K562 (cell line): ENCODE measurements around the gene LTK. TPM values are rescaled to one million over a fixed set of nuclear protein-coding genes. Genes with fewer than 3 reads are reported as not detected.
A peak's percentile ranks its signal among the peaks of the same experiment; 100 is the strongest.

Experiments
- CXXC5 ChIP-seq: fragments of 250-450 bp; sonication (Bioruptor Pico); IDR thresholded peaks from 2 replicates; pipeline ENCODE4 v1.8.0; 2022; ENCODE audit warnings: inconsistent platforms, mild to moderate bottlenecking, moderate library complexity
- DDX20 ChIP-seq: fragments of 450-650 bp; IDR thresholded peaks from 2 replicates; pipeline ENCODE4 v1.6.1; 2016; ENCODE audit warnings: missing genetic modification characterization, low read depth, mild to moderate bottlenecking, missing compliant biosample characterization, moderate library complexity
- ELK3 ChIP-seq: fragments of 450-650 bp; formaldehyde crosslinking; IDR thresholded peaks from 2 replicates; pipeline ENCODE4 v1.4.0; 2020; ENCODE audit warnings: mild to moderate bottlenecking
- GABPB1 ChIP-seq: sonication (generic); formaldehyde crosslinking; IDR thresholded peaks from 2 replicates; pipeline ENCODE4 v1.8.0; 2022; ENCODE audit warnings: mild to moderate bottlenecking, missing genetic modification reagents
- GTF2A2 ChIP-seq: IDR thresholded peaks from 2 replicates; pipeline ENCODE4 v1.6.1; 2016; ENCODE audit warnings: mild to moderate bottlenecking, missing genetic modification characterization, missing compliant biosample characterization
- HMGN3 ChIP-seq: IDR thresholded peaks from 2 replicates; pipeline ENCODE4 v1.6.1; 2011; ENCODE audit warnings: borderline replicate concordance, low read depth, mild to moderate bottlenecking, mixed read lengths, low read length; ENCODE audit not compliant: insufficient read length; ENCODE audit errors: extremely low read depth
- ID3 ChIP-seq, 2 experiments: fragments of 250-450 bp in 1 of 2; fragments of 450-650 bp in 1 of 2; sonication (Bioruptor Pico) in 1 of 2; IDR thresholded peaks; 2 replicates each; pipeline versions ENCODE4 v1.6.1 to v1.8.0; 2016 to 2021; ENCODE audit warnings: mild to moderate bottlenecking in 2 of 2, moderate library complexity in 2 of 2, missing compliant biosample characterization in 1 of 2, missing genetic modification characterization in 1 of 2
- IRF1 ChIP-seq: sonication (generic); formaldehyde crosslinking; IDR thresholded peaks from 2 replicates; pipeline ENCODE4 v1.8.0; 2022; ENCODE audit warnings: missing genetic modification reagents, mild to moderate bottlenecking, borderline replicate concordance
- LCOR ChIP-seq: sonication (generic); formaldehyde crosslinking; IDR thresholded peaks from 2 replicates; pipeline ENCODE4 v1.8.0; 2022; ENCODE audit warnings: mild to moderate bottlenecking, missing genetic modification reagents
- MTA3 ChIP-seq: fragments of 450-650 bp; formaldehyde crosslinking; IDR thresholded peaks from 2 replicates; pipeline ENCODE4 v1.6.1; 2017; ENCODE audit warnings: mild to moderate bottlenecking, borderline replicate concordance
- PCBP1 ChIP-seq: fragments of 200-400 bp; formaldehyde crosslinking; IDR thresholded peaks from 2 replicates; pipeline ENCODE4 v1.6.1; 2018; ENCODE audit warnings: mild to moderate bottlenecking, low read depth, low read length; ENCODE audit not compliant: poor library complexity, severe bottlenecking
- POLR2G ChIP-seq: fragments of 200-400 bp; formaldehyde crosslinking; IDR thresholded peaks from 2 replicates; pipeline ENCODE4 v1.6.1; 2017; ENCODE audit warnings: low read depth, mild to moderate bottlenecking, antibody characterized with exemption, low read length, moderate library complexity
- SIN3A ChIP-seq, 2 experiments: fragments of 150-350 bp in 1 of 2; IDR thresholded peaks; 2 replicates each; pipeline ENCODE4 v1.6.1; 2011 to 2016; ENCODE audit warnings: borderline replicate concordance in 2 of 2, low read depth in 2 of 2, low read length in 2 of 2, mild to moderate bottlenecking in 2 of 2, moderate library complexity in 2 of 2; ENCODE audit not compliant: control insufficient read depth in 1 of 2
- TAF9B ChIP-seq: fragments of 450-650 bp; IDR thresholded peaks from 2 replicates; pipeline ENCODE4 v1.6.1; 2018; ENCODE audit warnings: mild to moderate bottlenecking; ENCODE audit not compliant: partially characterized antibody
- ZBED1 ChIP-seq: IDR thresholded peaks from 2 replicates; pipeline ENCODE4 v1.6.1; 2014
- ZBTB11 ChIP-seq, 3 experiments: fragments of 200-800 bp in 1 of 3; fragments of 250-450 bp in 1 of 3; fragments of 450-650 bp in 1 of 3; sonication (Bioruptor Pico) in 1 of 3; sonication (Bioruptor generic) in 1 of 3; formaldehyde crosslinking in 1 of 3; IDR thresholded peaks; 2 replicates each; pipeline versions ENCODE4 v1.6.1 to v1.8.0; 2016 to 2022; ENCODE audit warnings: mild to moderate bottlenecking in 2 of 3, missing genetic modification characterization in 2 of 3, missing compliant biosample characterization in 1 of 3, moderate library complexity in 1 of 3
- ZC3H11A ChIP-seq: IDR thresholded peaks from 2 replicates; pipeline ENCODE4 v1.6.1; 2012; ENCODE audit warnings: low read depth, low read length, improper control_type of control experiment
- ZNF224 ChIP-seq: sonication (generic); formaldehyde crosslinking; IDR thresholded peaks from 2 replicates; pipeline ENCODE4 v1.8.0; 2022; ENCODE audit warnings: mild to moderate bottlenecking, missing genetic modification reagents
- ZNF316 ChIP-seq: fragments of 450-650 bp; IDR thresholded peaks from 2 replicates; pipeline ENCODE4 v1.6.1; 2016
- ZNF57 ChIP-seq: fragments of 450-650 bp; formaldehyde crosslinking; IDR thresholded peaks from 2 replicates; pipeline ENCODE4 v1.4.0; 2020; ENCODE audit warnings: mild to moderate bottlenecking, moderate library complexity
- polyA plus RNA-seq, 8 experiments: library from polyadenylated mRNA; depleted of rRNA in 4 of 8; stranded (reverse) in 5 of 8; unstranded in 3 of 8; fragments of >200 nt; fragmentation: Nextera tagmentation in 2 of 8; fragmentation: Illumina TruSeq in 1 of 8; extraction: Ambion mirVana in 2 of 8; extraction: Trizol in 1 of 8; gene quantifications; 2 replicates each; pipeline versions ENCODE4 v1.2.1 to v1.2.3, GENCODE V29; 2011 to 2014; ENCODE audit warnings: inconsistent platforms in 1 of 8, missing spikeins in 1 of 8
- total RNA-seq, 7 experiments: library from RNA; depleted of rRNA in 6 of 7; stranded (reverse); fragments of >200 nt in 6 of 7; fragmentation: Illumina TruSeq in 2 of 7; extraction: Trizol in 2 of 7; gene quantifications; 2 replicates each; pipeline versions ENCODE4 v1.2.1 to v1.2.3, GENCODE V29; 2011 to 2021; ENCODE audit warnings: low replicate concordance in 1 of 7

LTK gene
- total and polyA plus RNA-seq, 9 of the 15 experiments (the other 6 are each of a cell fraction or from before 2014, with no cell fraction given) = 0.25 to 4.4 (median 1.8) TPM

GRCh38 chr15:41513506-41514227 lies at the start of gene LTK (continued):
- TF ChIP-seq ID3 (CRISPR knock-in tag; IDR thresholded peaks at IDR 0.05) (no peak), ID3 (tag; IDR thresholded peaks at IDR 0.05) (peak; percentile 56; the same call in 1 of the 2 replicates), CXXC5 (0 out of 2 replicates have a peak, but pooled peaks have one; percentile 49), SIN3A (IDR thresholded peaks at IDR 0.05; ENCODE audit: borderline replicate concordance in 2 of 2, control insufficient read depth in 1 of 2, low read depth in 2 of 2, low read length in 2 of 2) (peak in 1 of 2 experiments; percentile 74; a peak in 3 of 4 replicates), DDX20 (tag) (no peak), ELK3 (no peak), ZC3H11A (no peak), PCBP1 (no peak), ZNF316 (no peak), POLR2G (peak; percentile 81), ZBTB11 (CRISPR knock-in tag; IDR thresholded peaks at IDR 0.05) (peak in 1 of 3 experiments; percentile 51; a peak in 1 of 6 replicates), LCOR (CRISPR knock-in tag) (peak; percentile 88; the same call in 1 of the 2 replicates), GTF2A2 (tag) (no peak), GABPB1 (CRISPR knock-in tag) (peak; percentile 56), MTA3 (peak; percentile 63; the same call in 1 of the 2 replicates), ZNF57 (CRISPR knock-in tag) (no peak), ZBED1 (no peak), ZNF224 (CRISPR knock-in tag) (no peak), TAF9B (no peak), IRF1 (no peak), HMGN3 (peak; percentile 36)
